GM12801 (cell line): ENCODE data around the gene NDUFAB1.

Source experiments
- TF ChIP-seq, protein P1 (sequence below): IDR thresholded peaks from one replicate; pipeline ENCODE4 v1.5.1; 2011; ENCODE audit warnings: control low read depth; ENCODE audit not compliant: insufficient read length; ENCODE audit errors: extremely low read depth

Gene NDUFAB1

DNA sequence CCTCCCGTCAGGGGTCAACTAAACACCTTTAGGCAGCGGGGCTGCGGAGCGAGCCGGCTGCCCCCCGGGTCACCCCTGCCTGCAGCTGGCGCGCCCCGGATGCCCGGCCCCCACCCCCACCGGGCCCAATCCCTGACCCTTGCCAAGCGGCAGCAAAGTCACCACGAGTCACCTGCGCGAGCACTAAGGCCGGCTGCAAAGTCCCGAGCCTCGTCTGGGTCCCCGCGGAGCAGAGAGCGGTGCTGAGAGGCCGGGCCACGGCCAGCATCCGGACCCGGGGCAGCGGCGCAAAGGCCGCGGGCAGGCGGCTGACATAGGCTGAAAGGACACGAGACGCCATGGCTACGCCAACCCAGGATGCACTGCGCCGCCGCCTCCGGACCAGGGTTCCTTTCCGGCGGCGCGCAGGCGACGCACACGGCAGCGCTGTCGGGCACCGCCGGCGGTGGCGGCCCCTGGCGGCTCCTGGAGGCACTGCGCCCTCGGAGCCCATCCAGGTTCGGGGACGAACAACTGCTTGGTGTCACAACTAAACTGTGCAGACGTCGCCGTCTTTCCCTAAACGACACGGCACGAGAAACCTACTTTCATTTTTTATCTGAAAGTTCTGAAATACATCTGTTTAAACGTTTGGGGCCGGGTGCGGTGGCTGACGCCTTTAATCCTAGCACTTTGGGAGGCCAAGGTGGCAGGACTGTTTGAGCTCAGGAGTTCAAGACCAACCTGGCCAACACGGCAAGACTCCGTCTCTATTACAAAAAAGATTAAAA is at the start of gene NDUFAB1:
Gene NDUFAB1 (minus strand): TSS at position 366 of the 770 bp plus-strand sequence. CDS start 26 bp downstream, at position 340.
- TF ChIP-seq, protein P1, sequence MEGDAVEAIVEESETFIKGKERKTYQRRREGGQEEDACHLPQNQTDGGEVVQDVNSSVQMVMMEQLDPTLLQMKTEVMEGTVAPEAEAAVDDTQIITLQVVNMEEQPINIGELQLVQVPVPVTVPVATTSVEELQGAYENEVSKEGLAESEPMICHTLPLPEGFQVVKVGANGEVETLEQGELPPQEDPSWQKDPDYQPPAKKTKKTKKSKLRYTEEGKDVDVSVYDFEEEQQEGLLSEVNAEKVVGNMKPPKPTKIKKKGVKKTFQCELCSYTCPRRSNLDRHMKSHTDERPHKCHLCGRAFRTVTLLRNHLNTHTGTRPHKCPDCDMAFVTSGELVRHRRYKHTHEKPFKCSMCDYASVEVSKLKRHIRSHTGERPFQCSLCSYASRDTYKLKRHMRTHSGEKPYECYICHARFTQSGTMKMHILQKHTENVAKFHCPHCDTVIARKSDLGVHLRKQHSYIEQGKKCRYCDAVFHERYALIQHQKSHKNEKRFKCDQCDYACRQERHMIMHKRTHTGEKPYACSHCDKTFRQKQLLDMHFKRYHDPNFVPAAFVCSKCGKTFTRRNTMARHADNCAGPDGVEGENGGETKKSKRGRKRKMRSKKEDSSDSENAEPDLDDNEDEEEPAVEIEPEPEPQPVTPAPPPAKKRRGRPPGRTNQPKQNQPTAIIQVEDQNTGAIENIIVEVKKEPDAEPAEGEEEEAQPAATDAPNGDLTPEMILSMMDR: no peak

DNA sequence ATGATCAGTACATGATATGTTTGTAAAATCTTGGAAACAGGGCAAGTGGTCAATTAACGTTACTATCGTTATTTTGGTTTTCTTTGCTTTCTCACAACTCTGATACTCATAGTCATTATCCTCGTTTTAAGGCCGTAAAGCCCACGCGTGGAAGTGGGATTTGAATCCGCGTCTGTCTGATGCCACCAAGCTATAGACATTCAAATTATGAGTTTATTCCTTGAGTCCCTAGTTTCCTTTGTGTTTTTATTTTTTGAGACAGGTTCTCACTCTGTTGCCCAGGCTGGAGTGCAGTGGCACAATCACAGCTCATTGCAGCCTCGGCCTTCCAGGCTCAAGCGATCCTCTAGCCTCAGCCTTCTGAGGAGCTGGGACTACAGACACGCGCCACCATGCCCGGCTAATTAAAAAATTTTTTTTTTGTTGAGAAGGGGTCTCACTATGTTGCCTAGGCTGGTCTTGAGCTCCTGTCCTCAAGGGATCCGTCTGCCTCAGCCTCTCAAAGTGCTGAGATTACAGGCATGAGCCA is 46.2 kb upstream of the NDUFAB1 start:
- TF ChIP-seq, protein P1: no peak

DNA sequence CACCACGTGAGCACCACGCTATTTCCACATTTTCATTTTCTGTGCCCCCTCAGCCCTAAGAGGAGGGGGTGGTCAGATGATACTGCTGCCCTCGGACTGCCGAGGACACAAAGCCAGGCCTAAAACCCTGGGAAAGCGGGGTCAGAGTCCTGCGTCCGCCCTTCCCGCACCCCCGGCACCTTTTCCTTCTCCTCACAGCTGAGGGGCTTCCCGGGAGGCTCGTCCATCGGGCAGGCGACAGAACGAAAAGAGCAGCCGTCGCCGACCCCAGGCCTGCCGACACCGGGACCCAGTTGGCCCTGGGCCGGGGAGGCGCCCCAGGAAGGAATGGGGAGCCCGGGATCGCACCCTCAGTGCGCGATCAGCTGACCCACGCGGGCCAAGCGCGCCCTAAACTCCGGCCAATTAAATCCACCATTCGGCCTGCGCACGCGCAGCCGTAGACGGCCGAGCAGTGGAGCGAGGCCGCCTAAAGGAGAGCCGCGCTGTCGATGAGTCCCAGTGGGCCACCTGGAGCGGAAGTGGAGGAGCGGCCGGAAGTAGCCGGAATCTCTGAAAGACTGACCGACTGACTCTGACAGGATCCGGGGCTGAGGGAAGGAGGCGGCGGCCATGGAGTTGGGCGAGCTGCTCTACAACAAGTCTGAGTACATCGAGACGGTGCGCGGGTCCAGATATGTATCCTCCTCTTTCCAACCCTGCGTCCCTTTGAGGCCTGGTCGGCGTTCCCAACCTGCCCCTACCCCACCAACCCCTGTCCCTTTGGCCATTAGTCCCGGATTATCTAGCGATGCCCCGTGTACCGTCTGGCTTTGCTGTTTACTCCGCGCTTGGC is 45.0 kb upstream of the NDUFAB1 start, which contains the start of the genes DCTN5 and PALB2:
Gene DCTN5 (plus strand): TSS at position 536 of the 835 bp plus-strand sequence. CDS start 77 bp downstream, at position 613.
Gene PALB2 (minus strand): TSS at position 380 of the 835 bp plus-strand sequence. CDS start 153 bp downstream, at position 227.
- TF ChIP-seq, protein P1: no peak

GRCh38 chr16:23640615-23640930 is 44.5 kb upstream of the NDUFAB1 start:
- TF ChIP-seq, protein P1: no peak

- TF ChIP-seq, protein P1: no peak
Measured at GRCh38 chr16:23635958-23636357, 39.8 kb upstream of the NDUFAB1 start.

- TF ChIP-seq, protein P1: no peak
Measured at GRCh38 chr16:23634461-23635036, 38.4 kb upstream of the NDUFAB1 start.

GRCh38 chr16:23629516-23629915 is 33.4 kb upstream of the NDUFAB1 start:
- TF ChIP-seq, protein P1: no peak
